Epithelial cell of proximal tubule (primary cell): ENCODE results near the gene LRRC74B. TPM values are rescaled to one million over a fixed set of nuclear protein-coding genes. Genes with fewer than 3 reads are reported as not detected.
"Not testable (repeated sequence)": the region's sequence is repeated elsewhere in the genome, so short reads cannot be mapped to it uniquely, and the experiment has no call there.

Experiments used
- DNase-seq: peaks from one replicate; pipeline ENCODE4 v3.0.0-alpha.2; 2011; ENCODE audit warnings: low read depth
- H3K4me3 ChIP-seq: 2 replicates; pipeline ENCODE4 v1.5.1; 2011; ENCODE audit warnings: low read depth, mild to moderate bottlenecking, low read length
- total RNA-seq: library from RNA; depleted of rRNA; stranded (reverse); fragments of >200 nt; gene quantifications from 2 replicates; pipeline ENCODE4 v1.2.3, GENCODE V29; 2015
- TF ChIP-seq, protein P1 (sequence below): conservative IDR thresholded peaks from 2 replicates; pipeline ENCODE4 v1.5.1; 2012; ENCODE audit warnings: low read depth, mild to moderate bottlenecking, low read length

LRRC74B gene
- total RNA-seq, 1 donor from 2014 or later = not detected

DNA sequence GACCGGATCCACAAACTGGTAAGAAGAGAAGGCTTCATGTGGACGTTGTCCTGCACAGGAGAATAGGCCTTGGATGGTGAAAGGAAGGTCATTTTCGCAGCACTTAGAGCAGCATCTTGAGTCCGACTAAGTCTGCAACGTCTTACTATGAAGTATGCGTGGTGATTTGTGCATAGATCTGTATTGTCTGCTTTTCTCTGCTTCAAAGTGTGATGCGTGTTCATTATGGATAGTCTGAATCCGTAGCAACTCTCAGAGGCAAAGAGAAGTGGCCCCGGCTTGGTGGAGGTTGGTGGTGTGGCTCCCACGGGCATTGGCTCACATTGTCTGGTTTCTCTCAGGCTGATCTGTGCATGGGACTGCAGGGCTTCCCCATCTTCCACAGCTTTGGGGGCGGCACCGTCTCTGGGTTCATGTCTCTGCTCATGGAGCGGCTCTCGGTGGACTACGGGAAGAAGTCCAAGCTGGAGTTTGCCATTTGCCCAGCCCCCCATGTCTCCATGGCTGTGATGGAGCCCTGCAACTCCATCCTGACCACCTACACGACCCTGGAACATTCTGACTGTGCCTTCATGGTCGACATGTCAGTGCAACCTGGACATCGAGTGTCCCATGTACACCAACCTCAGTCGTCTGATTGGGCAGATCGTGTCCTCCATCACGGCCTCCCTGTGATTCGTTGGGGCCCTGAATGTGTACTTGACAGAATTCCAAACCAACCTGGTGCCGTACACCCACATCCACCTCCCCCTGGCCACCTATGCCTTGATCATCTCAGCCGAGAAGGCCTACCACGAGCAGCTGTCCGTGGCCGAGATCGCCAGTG lies 21.5 kb downstream of the LRRC74B start:
- no peak overlapping the region for H3K4me3 ChIP-seq

DNA sequence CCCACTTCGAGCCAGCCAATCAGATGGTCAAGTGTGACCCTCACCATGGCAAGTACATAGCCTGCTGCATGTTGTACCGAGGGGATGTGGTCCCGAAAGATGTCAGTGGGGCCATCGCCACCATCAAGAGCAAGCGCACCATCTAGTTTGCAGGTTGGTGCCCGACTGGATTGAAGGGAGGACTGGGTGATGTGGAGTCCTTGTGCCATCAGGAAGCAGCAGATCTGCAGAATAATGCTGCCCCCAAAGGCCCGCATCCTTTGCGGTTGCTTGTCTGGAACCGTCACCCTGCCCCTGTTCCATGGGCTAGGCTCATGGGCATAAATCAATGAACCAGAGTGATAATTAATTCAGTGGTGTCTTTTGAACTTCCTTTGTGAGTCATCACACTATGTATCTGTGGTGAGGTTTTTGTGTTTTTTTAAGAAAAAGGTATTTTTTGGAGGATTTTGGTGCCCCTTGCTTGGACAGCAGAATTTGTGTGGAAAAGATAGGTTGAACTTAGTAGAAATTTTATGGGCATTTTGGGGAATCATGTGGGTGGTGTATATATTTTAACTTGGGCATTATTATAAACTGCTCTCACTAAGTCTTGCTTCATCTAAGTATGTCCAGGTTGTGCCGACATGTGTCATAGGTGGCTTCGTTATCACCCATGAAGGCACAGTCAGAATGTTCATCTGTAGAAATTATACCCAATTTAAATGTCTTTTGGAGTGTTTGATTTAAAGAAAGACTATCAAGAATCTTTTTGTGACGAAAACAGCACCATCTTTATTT lies 22.3 kb downstream of the LRRC74B start:
- H3K4me3 ChIP-seq = no peak overlapping the region
- DNase-seq = no peak
- TF ChIP-seq, protein P1, sequence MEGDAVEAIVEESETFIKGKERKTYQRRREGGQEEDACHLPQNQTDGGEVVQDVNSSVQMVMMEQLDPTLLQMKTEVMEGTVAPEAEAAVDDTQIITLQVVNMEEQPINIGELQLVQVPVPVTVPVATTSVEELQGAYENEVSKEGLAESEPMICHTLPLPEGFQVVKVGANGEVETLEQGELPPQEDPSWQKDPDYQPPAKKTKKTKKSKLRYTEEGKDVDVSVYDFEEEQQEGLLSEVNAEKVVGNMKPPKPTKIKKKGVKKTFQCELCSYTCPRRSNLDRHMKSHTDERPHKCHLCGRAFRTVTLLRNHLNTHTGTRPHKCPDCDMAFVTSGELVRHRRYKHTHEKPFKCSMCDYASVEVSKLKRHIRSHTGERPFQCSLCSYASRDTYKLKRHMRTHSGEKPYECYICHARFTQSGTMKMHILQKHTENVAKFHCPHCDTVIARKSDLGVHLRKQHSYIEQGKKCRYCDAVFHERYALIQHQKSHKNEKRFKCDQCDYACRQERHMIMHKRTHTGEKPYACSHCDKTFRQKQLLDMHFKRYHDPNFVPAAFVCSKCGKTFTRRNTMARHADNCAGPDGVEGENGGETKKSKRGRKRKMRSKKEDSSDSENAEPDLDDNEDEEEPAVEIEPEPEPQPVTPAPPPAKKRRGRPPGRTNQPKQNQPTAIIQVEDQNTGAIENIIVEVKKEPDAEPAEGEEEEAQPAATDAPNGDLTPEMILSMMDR = no peak

More for the DNA sequence above, 21.5 kb downstream of the LRRC74B start:
- DNase-seq = no peak
- TF ChIP-seq, protein P1 = no peak

DNA sequence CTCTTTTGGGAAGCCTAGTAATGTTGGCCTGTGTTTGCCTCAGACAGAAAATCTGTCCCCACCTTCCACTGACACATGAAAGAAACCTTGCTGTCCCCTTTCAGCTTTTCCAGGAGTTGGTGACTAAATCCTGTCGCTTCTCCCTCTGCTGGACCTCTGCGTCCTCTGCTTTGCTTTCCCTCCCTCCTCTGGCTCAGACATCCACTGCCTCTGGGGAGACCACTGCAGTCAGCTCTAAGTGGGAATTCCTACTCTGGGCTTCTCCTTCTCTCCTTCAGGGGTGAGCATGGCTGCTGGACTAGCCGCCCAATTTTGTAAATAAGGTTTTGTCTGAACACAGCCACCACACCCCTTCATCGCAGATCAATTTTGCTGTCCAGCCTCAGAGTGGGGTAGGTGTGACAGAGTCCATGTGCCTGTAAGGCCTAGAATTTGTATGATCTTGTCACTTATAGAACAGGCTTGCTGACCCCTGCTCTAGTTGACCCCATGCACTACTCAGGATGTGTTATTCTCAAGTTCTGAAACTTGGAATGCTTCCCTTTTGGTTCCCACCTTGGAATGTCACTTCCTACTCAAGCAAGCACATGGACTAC lies 23.0 kb downstream of the LRRC74B start:
- DNase-seq = no peak
- TF ChIP-seq, protein P1 = no peak
- H3K4me3 ChIP-seq = no peak overlapping the region

DNA sequence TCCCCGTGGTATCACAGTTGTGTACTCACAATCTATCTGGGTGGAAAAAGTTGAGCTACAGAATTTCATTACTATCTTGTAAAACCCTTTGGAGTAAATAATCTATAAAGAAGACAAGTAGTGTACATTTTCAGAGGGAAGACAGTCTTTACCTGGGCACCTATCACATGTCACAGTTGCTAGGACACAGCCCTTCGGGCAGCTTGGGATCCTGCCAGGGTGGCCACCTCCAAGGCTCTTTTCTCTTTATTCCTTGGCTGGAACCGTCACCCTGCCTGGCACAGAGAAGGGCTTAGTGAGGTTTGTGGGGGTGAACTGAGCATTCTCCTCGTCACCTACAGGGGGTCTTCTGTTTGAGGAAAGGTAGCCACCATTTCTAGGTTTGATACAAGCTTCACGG lies 23.6 kb downstream of the LRRC74B start:
- TF ChIP-seq, protein P1 = no peak
- DNase-seq = no peak
- H3K4me3 ChIP-seq = no peak overlapping the region

DNA sequence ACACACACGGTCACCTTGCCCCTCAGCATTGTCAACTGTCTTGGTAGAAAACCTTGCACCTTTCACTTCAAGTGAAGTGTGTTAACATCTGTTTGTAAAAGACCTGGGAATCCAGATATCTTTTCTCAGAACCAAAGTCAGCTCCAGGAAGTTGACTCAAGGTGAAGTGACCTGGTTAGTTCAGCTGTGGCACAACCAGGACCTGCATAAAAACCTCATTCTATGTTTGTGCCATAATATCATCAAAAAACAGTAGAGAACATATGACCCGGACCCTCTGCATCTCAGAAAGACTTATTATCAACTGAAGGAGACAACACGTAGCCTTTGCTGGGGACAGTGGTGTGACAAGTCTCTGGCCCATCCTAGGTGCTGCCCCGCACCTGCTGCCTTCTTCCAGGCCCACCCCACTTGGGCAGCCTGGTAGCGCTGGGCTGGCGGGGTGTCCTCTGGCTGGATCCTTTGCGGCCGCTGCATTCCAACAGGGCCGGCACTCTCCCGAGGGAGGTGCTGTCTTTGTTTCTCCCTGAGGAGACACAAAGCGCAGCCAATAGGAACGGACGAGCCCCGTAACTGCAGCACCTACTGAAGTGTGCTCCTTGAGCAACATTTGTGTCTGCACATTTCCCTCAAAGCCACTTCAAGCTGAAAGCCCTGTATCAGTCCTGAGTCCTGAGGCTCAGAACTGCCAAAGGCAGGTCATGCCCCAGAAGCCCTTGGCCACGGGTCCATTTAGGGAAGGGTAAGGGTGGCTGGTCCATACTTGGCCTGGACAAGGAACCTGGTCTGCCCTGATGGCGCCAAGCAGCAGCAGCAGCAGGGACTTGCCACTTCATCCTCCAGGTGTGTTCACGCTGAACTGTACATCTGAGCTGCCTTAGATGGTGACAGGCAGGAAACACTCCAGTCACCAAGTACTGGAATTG lies 25.2 kb downstream of the LRRC74B start:
- TF ChIP-seq, protein P1 = no peak
- no peak for DNase-seq
- H3K4me3 ChIP-seq = no peak overlapping the region

DNA sequence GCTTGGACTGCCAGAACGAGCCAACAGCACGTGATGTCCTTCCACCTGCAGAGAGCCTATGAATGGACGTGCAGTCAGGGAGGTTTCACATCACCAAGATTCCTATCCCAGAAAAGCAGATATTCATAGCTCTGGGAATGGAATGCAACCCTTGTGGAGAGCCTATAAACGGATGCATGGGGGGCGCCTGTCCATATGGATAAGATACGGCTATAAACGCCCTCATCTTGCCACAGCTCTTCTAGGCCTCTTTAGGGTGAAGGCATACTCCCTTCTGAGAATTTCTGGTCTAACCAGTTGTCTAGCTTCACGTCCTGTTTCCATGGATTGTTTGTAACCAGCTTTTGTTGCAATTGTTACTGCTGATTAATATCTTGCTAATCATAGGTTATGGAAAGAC lies 26.1 kb downstream of the LRRC74B start:
- not testable (repeated sequence) for H3K4me3 ChIP-seq, DNase-seq
